PC-3 (cell line): ENCODE measurements around the gene AKR1B15.

ENCODE experiments used
- CTCF ChIP-seq: fragments of 300-600 bp; sonication (generic); conservative IDR thresholded peaks from 2 replicates; pipeline ENCODE4 v1.5.1; 2017; ENCODE audit warnings: antibody characterized with exemption, low read depth, mild to moderate bottlenecking, low read length
- EZH2 ChIP-seq: fragments of 300-600 bp; sonication (generic); IDR thresholded peaks from one replicate; pipeline ENCODE4 v1.6.1; 2017; ENCODE audit warnings: antibody characterized with exemption, mild to moderate bottlenecking, low read length; ENCODE audit not compliant: unreplicated experiment
- EZH2phosphoT487 ChIP-seq: fragments of 300-600 bp; sonication (generic); IDR thresholded peaks from 2 replicates; pipeline ENCODE4 v1.6.1; 2018; ENCODE audit warnings: mild to moderate bottlenecking, antibody characterized with exemption, low read length, borderline replicate concordance

GRCh38 chr7:134515569-134516468, 33.1 kb upstream of the AKR1B15 start:
- TF ChIP-seq CTCF = no peak
- no peak for TF ChIP-seq EZH2
- TF ChIP-seq EZH2phosphoT487 = no peak
